NCI-H2171 treated with DMSO at 0.1 percent for 48 hours (cell line): ENCODE results near the gene ARHGEF5.
"Not testable (repeated sequence)": the region's sequence is repeated elsewhere in the genome, so short reads cannot be mapped to it uniquely, and the experiment has no call there.

Experiments
- DNase-seq: peaks from one replicate; lab custom pipeline; 2025; lab: John Stamatoyannopoulos, UW

The ARHGEF5 gene

DNA sequence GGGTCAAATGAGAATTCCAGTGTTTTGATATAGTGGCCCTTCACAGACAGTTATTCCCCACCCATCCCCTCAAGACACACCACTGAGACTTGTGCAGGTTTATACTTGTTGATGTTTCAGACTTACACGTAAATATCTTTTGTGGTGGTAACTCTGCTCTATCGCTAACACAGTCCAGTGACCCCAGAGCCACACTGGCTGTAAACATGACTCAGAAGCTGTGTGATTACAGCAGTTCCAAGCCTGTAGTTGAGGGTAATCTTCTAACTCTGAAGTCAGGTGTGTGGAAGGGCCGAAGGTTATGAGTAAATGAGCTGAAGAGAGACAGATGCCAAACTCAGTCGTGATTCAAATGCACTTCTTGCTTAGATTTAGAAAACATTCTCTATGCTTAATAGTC lies 28.9 kb downstream of the ARHGEF5 start:
- no peak for DNase-seq

DNA sequence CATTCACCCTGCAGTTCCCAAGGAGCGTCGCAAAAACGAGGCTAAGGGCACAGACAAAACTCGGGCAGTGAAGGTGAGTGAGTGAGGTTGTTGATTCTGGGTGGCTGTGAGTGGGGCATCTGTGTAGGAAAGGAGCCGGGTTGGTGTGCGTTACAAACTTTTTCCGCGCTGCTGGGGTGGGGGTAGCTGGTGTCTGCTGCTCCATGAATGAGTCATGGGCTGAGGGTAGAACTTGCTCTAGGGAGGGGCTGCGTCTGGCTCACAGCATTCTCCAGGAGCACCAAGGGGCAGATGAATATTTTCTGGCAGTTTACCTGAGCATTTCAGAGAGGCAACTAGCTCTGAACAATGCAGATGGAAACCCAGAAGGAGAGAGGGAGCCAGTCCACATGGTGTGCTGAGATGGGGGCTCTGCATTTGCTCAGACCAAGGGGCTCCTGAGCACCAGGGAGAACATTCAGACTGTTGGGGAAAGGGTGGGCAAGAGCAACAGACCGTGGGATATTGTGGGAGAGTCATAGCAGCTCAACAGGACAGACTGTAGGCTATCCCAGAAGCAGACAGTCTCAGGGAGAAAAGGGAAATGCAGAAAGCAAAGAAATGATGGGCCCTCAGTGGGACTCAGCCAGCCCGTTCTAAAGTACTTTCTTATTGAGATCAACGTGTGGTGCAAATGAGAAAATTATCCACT lies 29.5 kb downstream of the ARHGEF5 start:
- DNase-seq, result no peak

DNA sequence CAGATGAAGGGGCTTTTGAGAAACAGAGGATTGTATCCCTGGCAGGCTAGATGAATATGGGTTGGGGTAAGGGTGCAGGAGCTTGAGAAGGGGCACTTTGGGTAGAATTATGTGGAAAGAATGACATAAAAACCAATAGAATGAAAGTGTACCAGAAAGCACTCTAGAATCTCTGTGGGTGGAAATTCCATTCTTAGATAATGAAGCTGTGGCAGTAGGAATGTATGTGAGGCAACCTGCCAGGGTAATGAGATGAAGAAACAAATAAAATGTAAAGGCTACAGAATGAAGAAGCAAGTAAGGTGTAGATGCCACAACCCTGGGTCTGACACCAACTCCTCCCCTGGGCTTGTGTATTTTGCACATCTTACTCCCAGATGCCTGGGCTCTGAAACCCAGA lies 31.5 kb downstream of the ARHGEF5 start:
- DNase-seq, result no peak

DNA sequence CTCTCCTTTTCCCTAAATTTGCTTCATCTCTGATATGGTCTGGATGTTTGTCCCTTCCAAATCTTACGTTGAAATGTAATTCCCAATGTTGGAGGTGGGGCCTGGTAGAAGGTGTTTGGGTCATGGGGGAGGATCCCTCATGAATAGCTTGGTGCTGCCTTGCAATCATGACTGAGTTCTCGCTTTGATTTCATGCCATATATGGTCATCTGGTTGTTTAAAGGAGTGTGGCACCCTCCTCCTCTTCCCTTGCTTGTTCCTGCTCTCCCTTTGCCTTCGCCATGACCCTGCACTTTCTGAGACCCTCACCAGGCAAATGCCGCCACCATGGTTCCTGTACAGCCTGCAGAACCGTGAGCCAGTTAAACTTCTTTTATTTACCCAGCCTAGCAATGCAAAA lies 33.7 kb downstream of the ARHGEF5 start:
- no peak for DNase-seq

DNA sequence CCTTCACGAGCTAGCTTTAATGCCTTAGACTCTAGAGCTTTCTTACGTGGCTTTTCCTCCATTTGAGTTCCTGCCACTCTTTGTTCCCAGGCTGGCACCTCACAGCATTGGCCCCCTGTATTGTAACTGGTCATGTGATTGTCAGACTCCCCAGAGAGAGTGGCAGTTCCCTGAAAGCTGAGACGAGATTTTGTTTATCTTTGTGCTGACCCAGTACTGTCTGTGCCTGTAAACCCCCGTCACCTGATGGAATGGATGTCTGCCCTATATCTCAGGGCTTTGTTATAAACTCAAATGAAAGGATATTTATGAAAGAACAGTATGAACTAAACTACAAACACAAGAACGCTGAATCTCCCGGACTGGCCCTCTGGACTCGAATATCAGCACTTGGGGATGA lies 35.3 kb downstream of the ARHGEF5 start:
- peak; percentile 40 for DNase-seq

DNA sequence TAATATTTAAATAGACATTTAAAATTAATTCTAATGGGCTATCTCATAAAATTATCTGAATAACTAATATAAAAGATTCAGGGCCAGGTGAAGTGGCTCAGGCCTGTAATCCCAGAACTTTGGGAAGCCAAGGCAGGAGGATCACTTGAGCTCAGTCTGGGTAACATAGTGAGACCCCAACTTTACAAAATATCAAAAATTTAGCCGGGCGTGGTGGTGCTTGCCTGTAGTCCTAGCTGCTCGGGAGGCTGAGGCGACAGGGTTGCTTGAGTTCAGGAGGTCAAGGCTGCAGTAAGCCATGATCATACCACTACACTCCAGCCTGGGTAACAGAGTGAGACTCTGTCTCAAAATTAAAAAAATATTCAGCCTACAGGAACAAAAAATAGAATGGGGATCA lies 35.8 kb downstream of the ARHGEF5 start:
- DNase-seq, result no peak

DNA sequence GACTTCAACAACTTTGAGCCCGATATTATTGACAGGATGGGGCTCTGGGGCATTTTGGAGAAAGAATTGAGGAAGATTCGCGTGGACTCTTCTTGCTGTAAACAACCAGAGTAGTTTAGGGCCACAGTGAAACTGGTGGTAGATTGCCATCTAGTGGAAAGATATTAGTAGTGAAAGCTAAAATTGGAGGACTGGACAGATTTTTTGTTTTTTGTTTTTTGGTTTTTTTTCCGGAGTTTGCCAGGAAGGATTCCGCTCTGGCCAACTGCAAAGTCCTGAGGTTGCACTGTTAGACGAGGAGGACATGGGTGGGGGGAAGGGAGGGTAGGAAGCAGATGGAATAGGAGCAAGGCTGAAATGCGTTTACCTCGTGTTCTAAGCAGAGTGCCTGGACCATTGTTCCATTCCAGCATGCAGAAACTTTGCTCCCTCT lies 36.6 kb downstream of the ARHGEF5 start:
- peak; percentile 68 for DNase-seq

DNA sequence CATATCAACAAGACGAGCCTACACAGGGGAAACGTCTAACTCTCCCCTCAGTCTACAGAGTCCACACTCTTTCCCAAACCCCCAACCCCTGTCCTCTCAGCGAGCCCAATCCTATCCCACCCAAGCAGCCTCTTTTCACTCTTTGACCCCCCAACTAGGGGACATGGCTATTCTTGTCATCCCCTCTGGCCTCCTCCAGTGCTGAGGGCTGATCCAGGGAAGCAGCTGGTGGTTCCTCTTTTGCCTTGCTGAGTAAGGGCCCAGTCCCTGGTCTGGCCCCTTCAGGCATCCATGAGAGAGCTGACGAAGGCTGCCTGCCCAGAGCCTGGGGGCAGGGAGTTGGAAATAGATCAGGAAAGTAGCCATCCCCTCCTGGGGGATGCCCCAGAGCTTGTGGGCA lies 41.9 kb downstream of the ARHGEF5 start:
- DNase-seq, result no peak

DNA sequence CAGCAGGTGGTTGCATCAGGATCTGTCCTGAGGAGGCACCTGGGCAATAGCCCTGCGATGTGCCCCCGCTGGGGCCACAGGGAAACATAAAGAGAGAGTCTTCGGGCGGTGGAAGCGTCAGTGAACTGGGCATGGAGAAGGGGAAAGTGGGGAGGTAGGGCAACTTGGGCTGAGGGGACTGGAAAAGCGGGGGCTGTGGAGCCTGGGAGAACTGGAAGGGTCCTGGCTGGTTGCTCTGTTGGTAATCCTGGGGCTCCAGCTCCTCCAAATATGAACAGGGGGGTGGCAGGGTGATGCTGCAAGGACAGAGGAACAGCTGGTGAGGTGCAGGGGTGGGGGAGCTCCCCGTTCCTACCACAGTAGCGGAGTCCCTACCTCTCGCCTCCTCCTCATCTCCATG lies 43.1 kb downstream of the ARHGEF5 start:
- no peak for DNase-seq

DNA sequence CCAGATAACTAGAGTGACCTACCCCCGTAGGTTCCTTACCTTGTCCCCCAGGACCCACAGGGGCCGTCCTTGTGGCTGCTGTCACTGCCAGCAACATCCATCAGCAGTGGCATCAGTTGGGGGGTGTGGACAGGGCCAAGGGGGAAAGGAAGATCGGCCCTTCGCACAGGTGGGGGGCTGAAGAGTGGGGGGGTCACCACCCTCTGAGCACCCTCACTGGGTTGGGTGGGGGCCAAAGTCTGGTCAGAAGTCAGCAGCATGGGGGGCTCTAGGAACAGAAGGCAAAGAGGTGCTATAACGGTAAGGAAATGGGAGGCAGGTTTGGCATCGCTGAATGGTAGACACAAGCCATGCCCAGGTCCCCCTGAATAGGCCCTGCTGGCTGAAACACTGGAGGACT lies 43.7 kb downstream of the ARHGEF5 start:
- no peak for DNase-seq

DNA sequence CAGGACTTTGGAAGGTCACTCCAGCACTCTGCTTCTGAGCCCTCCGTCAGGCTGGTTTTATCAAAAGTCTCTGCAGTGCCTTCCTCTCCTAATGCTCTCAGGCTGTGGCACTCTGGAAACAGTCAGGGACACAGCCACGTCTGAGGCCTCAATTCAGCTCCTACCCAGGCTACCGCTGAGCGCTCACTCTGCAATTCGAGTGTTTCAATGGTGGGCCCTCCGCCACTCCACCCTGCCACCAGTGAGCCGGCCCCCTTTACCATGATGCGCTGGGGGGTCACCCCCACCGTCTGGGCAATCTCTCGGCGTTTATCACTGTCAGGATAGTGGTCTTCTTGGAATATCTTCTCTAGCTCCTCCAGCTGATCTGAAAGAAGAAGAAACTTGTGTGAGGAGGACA lies 44.7 kb downstream of the ARHGEF5 start:
- no peak for DNase-seq

DNA sequence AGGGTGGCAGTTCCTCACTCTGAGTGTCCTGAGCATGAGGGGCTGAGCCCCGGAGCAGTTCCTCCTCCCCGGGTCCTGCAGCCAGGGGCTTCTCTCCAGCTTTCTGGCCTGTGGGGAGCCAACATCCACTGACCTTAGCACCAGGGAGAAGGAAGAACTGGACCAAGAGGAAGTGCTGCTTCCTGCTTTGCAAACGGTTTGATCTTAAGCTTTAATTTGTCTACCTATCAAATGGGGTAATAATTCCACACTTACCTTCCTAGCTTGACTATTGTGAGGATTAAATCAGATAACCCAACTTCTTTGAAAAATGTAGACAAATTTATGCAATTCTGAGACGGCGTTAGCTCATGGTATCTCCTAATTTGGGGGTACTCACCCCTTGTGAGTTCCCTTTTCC lies 46.3 kb downstream of the ARHGEF5 start:
- DNase-seq, result no peak

DNA sequence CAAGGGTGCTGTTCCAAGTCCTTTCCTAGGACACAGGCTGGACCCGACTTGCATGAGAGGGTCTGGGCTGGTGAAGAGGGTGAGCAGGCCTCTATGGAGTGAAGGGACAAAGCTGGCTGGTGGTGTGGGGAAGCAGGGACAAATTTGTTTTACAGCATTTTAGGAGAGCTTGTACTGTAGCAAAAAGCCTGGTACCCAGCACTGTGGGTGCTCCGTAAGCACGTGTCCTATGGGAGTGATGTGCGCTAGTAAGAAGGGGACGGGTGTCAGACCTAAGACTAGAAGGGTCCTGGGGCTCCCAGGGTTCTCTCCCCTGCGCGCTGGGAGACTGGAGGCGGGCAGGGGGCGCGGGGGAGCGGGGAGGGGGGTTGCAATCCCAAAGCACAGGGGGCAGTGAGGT lies 47.9 kb downstream of the ARHGEF5 start:
- DNase-seq, result no peak

DNA sequence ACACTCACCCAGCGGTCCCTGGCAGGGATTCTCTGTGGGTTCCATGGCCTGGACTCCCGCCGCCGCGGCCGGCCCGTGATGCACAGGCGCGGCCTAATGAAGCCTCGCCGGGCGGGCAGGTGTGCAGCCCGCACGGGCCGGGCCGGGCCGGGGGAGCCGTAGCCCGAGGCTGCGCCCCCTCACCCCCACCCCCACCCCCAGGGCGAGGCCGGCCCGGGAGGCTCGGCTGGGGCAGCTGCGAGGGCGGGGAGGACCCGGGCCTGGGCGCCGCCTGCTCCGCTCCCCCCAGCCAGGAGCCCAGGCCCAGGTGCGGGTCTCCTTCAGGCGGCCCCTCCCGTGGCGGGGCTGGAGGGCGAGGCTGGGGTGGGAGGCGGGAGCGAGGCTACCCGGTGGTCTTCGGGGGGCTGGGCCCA lies 48.5 kb downstream of the ARHGEF5 start, which contains the start of gene NOBOX:
Gene NOBOX (minus strand): TSS at position 45 of the 413 bp plus-strand sequence.
- DNase-seq, result no peak

DNA sequence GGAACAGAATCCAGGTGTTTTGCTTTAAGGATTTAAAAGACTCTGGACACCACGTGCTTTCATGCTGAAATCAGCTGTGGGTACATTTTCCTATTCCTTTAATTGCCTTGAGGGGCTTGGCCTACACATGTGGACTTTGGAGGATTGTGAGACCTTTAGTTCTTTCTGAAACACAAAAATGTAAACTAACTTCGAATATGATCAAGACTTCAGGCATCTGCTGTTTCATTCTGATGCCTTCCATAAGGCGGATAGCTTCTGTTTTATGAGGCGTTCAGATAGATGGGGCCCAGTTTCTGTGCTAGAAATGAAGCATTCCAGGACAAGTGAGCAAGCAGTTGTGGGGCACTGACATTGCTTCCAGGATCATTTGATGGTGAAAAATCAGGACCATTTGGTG lies 49.7 kb downstream of the ARHGEF5 start:
- DNase-seq, result no peak

DNA sequence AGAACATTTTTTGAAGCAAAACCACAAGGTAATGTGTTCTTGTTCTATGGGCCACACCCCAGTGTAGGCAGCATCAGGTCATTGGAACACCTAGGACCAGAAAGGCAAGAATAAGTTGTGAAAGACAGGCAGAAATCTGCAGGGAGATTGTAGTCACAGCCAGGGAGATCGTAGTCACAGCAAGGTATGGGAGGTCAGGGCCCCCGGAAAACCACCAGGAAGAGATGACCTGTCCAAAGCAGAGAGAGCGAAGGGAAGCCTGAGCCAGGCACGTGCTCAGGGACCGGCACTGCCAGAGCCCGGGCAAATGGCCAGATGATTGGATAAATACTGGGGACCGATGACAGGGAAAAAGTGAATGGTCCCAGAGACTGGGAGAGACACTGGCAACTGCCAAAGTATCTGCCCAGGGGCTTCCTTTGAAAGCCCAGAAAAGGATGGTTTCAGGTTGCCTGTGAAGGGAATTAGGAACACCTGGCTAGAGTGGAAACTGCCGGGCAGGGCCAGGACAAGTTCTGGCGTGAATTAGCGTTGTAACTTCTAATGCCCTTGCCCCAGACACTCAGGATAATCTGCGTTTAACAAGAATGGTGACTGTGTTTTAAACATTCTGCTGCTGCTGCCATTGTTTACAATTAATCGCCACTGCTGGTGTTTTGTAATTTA lies 52.2 kb downstream of the ARHGEF5 start:
- DNase-seq, result peak; percentile 77

DNA sequence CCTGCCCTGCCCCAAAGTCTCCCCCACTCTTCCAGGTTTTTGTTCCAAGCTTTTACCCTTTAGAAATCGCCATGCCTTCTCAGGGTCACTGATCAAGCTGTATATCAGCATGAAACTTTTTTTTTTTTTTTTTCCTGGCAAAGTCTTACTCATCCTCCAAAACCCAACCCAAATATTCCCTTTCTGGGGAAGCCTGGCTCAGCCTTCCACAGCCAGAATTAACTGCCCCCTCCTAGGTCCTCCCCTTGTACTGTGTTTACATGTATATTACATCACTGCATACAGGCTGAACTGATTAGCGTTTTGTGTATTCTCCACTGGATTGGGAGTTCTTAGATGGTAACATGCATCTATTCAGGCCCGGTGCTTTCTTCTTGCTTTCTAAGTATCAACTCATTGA lies 52.9 kb downstream of the ARHGEF5 start:
- DNase-seq, result peak; percentile 26

DNA sequence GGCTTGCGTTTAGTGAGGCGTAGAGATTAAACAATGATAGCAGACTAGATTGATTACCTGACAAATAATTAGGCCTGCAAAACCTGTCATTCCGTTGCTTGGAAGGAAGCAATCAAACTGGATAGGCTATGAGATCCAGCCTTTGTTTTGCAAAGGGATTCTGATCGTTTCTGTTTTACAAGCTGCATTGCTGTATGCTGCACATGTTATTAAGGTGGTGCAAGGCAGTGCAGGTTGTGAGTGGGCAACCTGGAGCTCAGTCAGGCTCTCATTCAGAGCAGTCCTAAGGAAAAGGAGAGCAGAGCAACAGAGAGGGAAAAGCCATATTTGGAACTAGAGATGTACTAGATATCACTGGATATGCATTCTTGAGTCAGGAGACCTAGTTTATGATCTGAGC lies 55.2 kb downstream of the ARHGEF5 start:
- peak; percentile 27 for DNase-seq

DNA sequence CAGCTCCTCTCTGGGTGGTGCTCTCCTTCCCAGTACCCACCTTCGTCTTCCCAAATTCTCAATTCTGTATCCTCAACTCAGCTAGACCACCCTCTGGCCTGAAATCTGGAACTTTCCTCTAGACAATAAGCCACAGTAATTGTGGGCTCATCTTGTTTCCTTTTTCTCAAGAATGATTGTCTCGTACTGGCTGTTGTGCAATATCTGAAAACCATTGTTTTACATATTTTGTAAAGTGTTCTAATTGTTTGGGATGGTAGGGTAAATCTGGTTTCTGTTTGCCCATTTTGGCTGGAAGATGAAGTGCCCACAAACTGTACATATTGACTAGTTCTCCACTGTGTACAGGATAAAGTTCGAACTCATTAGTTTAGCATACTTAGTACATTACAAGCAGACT lies 59.6 kb downstream of the ARHGEF5 start:
- DNase-seq, result no peak

DNA sequence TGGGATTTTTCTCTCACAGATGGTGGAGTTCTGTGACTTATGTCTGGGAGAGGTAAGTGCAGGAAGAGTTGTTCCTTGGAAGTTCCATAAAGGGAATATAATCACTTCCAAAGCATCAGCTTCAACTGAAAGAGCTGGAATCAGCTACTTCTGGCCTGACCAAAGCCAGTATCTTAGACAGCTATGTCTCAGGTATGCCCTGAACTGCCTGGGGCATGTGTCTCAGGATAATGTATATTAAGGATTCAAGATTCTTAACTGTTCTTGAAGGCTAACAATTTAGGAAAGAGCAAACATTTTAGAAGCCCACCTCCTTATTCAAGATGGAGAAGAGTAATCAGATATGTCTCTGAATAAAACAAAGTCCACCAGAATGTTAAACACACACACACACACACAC lies 60.7 kb downstream of the ARHGEF5 start:
- no peak for DNase-seq

DNA sequence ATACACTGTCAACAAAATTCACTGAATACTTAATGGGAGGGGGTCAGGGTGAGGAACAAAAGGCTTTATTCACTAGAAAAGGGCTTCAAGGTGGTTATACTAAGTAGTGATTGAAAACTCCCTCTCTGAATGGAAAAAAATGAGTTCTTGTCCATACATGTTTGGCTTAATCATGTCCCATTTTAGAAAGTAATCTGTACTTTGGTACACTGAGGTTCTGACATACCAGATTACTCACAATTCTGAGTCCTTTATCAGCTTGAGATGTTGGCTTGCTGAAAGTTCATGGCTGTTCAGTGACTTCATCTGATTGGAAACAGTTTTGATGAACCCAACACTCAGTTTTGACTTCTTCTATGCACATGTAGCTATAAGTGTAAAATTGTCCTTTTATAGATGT lies 61.1 kb downstream of the ARHGEF5 start:
- no peak for DNase-seq

DNA sequence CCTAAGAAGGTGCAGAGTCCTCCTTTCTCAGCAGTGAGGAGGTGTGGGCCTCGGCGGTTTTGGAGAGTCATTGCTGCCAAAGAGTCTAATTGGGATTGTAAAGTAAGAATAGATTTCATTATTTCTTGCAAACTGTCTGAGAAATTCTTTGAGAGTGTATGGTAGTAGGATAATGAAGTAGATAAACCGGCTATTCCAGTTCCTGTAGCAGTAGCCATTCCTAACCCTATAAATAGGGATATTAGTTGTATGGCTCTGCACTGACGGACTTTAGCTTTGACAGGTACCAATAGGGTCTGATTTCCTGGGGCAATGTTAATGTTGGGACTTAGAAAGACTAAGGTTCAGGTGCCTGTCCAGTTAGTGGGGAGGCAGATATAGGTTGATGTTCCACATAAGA lies 63.7 kb downstream of the ARHGEF5 start:
- not testable (repeated sequence) for DNase-seq

DNA sequence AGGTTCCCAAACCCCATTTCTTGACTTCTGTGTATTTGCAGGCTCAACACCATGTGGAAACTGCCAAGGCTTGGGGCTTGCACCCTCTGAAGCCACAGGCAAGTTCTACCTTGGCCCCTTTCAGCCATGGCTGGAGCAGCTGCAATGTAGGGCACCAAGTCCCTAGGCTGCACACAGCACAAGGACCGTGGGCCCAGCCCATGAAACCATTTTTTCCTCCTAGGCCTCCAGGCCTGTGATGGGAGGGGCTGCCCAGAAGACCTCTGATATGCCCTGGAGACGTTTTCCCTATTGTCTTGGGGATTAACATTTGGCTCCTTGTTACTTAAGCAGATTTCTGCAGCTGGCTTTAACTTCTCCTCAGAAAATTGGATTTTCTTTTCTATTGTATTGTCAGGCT lies 72.3 kb downstream of the ARHGEF5 start:
- not testable (repeated sequence) for DNase-seq

DNA sequence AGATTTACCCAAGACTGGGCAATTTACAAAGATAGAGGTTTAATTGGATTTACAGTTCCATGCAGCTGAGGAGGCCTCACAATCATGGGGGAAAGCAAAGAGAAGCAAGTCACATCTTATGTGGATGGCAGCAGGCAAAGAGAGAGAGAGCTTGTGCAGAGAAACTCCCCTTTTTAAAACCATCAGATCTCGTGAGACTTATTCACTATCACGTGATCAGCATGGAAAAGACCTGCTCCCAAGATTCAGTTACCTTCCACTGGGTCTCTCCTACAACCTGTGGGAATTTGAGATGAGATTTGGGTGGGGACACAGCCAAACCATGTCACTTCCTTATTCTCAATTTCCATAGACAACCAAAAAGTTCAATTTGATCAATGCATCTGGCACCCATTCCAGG lies 73.2 kb downstream of the ARHGEF5 start:
- no peak for DNase-seq
